Stimulated activated CD4-positive, alpha-beta T cell treated with anti-CD3 and anti-CD28 coated beads, TNF-alpha, amount 100 ng/mL, for 24 hours (primary cell): ENCODE measurements around the gene CD80.
A peak's percentile ranks its signal among the peaks of the same experiment; 100 is the strongest.

Source experiments
- DNase-seq, 3 experiments: peaks; one replicate each; pipeline ENCODE4 v3.0.0-alpha.2; 2020; ENCODE audit warnings: low read depth in 3 of 3

The CD80 gene

DNA sequence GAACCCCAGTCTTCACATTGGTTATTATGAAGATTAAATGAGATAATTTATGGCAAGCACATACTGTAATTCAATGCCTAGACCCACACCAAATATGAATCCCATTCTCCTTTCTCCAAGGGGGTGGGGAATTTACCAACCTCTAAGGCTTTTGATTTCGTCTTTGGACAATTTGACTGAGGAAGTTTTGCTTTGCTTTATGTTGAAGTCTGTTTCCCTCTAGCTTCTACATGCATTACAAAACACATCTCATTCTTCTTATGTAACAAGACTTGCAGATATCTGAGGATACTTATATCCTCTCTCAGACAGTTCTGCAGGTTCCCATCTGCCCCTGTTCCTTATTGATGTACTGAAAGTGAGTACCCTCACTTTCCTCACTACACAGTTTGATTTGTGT, 12.2 kb downstream of the CD80 start:
- no peak for DNase-seq

DNA sequence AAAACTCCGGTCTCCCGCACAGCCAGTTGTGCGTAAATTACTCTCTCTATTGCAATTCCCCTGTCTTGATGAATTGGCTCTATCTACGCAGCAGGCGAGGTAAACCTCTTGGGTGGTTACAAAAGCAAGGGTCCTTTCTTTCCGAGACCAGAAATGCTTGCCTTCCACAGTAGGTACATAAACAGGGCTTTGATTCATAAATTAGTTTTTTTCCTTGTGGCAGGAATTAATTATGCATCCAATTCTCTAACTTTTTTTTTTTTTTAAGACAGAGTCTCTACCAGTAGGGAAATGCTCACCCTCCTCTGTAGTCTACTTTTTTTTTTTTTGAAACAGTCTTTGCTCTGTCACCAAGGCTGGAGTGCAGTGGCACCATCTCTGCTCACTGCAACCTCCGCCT, 16.3 kb downstream of the CD80 start:
- no peak for DNase-seq

DNA sequence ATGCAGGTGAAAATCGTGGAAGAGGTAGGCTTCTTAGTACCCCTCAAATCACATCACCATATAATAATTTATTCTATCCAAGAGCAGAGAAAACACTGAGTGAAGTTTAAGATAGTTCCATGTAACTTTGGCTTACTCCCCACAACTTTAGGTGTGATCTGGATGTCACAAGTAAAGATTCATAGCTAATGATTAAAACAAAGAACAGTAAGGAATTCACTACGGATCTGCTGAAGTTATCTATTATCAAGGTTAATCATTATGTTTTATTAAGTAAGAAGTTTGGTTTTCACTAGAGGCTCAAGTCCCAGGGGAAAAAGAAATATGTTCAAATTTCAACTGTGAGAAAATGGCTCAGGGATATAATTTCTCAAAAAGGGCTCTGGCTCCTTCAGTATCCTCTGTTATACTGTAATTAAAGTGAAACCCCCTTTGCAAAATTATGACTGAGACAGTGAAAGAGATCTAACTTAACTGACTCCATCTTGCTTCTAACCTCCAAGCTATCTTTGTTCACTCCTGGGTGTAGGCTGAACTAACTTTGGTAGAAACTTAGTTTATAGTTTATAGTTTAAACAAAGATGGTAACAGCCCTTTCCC, 17.1 kb downstream of the CD80 start:
- DNase-seq, result no peak

DNA sequence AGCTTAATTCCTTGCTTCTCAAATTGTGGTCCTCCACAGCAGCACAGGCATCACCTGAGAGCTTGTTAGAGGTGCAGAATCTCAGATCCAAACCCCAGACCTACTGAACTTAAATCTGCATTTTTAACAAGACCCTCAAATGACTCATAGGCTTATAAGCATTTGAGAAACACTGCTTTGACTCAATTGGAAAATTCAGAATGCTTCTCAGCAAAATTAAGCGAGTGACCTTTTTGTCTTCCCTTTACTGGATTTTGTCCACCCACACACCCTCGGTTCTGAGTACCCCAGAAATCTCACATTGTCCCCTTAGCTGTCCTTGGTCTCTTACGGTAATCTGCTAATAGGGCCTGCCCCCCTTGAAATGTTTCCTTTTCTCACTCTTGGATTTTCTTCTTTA, 17.9 kb downstream of the CD80 start:
- DNase-seq, result no peak

DNA sequence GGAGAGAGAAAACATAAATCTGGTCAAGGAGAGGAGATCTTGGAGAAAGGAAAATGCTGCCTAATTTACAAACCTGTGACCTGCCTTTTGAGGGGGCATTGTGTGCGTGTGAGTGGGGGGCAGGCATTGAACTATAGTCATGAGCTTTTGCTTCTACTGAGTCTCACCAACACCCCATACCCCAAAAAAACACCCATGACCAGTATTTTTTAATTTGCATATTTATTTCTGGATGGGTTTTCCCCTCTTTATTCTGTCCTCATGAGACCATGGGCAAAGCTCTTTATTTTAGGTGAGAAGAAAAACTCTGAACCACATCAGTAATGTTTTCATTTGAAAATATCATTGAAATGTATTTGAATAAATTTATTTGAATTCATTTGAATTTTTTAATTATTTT, 20.6 kb downstream of the CD80 start:
- DNase-seq, result no peak

DNA sequence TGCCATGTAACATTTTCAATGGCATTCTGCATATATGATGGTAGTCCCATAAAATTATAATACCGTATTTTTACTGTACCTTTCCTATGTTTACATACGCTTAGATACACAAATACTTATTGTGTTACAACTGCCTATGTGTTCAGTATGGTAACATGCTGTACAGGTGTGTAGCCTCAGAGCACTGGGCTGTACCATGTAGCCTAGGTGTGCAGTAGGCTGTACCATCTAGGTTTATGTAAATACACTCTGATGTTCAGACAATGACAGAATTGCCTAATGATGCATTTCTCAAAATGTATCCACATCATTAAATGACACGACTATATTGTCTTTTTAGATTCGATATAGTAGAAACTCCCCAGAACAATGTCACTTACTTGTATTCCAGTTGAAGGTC, 22.7 kb downstream of the CD80 start:
- no peak for DNase-seq

DNA sequence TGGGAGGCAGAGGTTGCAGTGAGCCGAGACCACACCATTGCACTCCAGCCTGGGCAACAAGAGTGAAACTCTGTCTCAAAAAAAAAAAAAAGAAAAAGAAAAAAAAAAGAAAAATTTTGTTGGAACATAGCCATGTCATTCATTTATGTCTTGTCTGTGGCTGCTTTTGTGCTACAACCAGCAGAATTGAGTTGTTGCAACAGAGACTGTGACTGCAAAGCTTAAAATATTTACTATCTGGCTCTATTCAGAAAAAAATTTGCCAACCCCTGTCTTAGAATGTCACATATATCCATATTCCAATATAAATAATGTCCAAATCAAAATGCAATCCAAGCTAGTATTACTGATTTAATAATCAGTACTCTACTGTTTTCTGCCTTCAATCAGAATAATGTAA, 25.1 kb downstream of the CD80 start:
- no peak for DNase-seq

DNA sequence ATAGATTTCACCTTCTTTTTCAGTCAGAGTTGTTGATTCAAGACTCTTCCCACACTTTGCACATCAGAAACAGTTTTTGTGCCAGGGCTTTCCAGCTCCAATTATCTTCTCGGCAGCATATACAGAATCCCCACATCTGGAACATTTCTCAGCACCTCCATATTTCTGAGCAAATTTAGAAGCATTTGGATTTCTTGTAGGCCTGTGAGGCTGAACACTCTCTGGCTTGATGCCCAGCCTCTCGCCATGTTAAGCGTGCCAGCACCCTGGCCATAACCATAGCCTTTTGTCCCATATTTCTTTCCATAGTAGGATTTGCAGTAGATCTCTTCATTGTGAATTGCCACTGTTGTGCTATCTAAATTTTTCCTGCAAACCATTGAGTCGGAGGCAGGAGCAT, 28.3 kb downstream of the CD80 start:
- no peak for DNase-seq

DNA sequence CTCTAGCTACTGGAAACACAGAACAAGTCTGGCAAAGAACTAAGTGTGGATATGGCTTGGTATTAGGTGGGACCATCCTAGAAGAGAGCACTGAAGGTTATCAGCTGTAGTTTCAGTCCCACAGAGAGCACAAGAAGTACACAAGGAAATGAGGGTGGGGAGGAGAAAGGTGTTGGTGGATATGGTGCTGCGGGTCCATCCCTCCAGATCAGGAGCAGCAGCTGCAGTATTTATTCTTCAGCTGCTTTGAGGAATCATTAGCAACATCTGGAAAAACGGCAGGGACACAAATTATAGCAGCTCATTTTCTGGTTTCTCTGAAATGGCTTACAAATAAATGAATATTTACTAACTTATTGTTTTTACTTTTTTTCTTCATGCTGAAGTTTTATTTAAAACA, 29.0 kb downstream of the CD80 start:
- no peak for DNase-seq

DNA sequence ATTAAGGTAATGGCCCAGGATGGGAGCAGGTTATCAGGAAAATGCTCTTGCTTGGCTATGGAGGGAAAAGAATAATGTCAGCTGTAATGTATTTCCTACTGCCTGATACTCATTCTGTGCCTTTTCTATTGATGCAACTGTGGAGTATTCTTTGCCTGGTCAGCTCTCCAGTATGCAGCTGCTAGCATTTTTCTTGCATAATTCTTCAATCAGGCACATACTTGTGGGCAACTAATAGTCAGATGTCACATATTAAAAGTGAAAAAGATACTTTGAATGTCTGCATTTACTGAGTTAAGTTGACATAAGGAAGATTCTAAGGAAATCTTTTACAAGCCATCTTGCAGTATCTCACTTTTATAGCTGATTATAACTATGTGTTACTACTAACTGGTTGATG, 29.5 kb downstream of the CD80 start:
- no peak for DNase-seq

DNA sequence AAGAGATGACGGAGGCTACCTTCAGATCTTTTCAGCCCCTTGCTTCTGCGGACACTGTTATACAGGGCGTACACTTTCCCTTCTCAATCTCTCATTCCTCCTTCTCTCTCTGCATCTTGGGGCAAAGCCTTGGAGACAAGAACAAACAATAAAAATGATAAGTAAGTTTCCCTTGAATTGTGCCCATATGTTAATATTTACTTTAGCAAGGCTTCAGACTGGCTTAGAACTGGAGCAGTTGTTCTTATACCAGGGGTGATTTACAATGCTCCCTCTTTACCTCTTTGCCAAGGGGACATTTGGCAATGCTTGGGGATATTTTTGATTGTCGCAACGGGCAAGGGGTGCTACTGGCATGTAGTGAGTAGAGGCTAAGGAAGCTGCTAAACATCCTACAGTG, 31.7 kb downstream of the CD80 start:
- DNase-seq, result no peak

DNA sequence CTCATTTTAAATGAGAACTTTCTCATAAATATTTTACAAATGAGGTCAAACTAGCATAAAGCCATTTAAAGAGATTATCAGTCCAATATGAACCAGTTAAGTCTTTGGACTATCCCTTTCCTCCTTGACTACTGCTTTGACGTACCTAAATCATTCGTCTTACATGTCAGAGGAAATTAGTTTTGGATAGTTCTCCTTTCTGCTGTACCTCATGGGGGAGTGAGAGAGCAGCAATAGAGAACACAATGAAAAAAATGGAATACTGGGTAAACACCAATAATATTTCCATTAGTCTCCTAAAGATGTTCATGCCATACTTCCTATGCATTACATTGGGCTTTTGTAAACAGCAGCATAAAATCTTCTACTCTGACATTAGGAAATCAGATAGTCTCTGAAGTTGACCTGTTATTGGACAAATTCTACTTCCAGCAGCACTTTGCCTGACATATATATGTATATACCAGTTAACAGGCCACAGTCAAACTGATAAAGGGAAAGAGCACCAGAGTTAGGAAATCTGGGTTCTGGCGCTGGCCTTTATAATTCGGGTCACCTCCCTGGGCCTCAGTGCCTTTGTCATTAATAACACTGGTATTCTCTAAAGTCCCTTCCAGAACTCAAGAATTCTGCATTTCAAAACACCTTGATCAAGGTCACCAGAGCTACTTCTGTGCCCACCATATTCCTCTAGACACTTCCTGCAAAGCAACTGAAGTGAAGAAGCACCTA, 34.3 kb downstream of the CD80 start:
- DNase-seq, result no peak

DNA sequence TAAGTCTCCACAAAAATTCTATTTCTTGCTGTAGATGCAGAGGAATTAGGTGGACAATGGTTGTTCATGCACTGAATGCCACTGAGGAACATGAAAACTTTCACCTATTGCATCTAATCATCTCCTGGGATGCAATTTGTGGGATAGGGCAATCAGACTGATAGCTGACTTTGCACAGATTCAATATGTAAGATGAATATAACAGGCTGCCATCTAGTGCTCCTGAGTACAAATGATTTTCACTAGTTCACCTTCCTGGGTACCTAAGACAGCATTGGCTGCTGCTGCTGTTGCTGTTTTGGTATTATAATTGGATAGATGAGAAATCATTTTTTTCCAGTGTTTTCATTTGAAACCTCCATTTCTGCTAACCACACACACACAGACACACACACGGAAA, 41.4 kb downstream of the CD80 start:
- no peak for DNase-seq

DNA sequence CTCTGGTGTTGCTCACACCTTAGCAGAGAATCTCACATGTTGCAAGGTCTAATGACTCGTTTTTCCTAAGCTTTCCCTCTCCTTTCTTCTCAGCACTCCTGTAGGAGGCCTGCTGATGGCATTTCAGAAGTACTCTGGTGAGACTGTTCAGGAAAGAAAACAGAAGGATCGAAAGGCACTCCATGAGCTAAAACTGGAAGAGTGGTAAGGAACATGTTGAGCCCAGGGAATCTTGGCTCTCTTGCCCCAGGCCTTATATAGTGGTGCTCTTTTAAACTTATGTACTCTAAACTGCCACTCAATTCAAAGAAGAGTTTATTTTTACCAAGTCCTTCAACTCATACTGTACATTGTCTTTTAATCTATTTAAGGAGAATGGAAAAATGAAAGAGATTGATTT, 42.3 kb downstream of the CD80 start:
- no peak for DNase-seq

DNA sequence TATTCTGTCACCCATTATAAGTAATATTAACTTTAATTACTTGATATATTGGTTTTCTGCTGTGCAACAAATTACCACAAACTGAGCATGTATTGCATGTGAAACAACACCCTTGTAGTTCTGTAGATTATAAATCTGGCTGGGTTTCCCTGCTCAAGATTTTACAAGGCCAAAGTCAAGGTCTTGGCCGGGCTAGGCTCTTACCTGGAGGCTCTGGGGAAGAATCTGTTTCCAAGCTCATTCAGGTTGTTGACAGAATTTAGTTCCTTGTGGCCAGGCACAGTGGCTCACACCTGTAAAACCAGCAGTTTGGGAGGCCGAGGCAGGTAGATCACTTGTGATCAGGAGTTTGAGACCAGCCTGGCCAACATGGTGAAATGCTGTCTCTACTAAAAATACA, 44.8 kb downstream of the CD80 start:
- DNase-seq, result no peak

DNA sequence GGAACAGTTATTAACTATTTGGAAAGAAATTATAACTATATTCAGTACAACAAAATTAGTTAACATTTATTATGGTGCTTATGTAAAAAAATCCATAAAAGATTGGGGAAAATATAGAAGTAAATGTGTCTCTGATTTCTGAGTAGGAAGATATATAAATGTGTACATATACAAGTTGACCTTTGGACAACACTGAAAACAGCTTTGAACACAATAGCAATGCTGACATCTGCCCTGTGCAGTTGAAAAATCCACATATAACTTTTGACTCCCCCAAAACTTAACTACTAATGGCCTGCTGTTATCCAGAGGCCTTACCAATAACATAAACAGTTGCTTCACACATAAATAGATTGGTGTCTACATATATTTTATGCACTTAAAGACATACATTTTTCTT, 48.7 kb downstream of the CD80 start:
- DNase-seq, result no peak

DNA sequence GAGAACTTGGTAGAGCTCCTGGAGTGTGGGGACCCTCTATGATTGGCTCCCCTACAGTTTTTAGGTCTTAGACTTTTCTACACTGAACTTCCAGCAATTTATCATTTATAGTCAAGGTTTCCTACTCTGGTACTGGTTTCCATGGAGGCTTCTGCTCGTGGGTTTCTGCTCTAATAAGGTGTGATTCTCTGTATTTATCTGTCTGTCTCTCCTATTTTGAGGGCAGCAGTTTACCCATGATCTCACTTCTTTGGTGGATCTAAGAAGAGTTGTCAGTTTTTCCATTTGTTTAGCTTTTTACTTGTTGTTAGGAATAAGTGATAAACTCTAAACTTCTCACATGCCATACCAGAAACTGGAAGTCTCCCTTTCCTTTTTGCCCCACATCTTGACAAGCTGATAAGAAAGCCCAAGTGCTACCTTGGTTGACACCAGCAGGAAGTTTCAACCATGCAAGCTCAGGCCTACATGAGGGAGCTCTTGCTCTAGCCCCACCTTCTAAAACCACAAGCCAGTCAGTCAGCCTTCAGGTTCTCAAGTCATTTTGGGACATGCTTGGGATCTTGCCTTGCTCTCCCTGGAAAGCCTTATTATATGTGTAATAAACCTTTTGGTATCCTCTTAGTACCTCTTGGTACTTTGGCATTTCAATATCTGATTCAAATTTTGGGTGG, 51.1 kb downstream of the CD80 start:
- peak in 1 of 3 experiments; percentile 15 for DNase-seq

DNA sequence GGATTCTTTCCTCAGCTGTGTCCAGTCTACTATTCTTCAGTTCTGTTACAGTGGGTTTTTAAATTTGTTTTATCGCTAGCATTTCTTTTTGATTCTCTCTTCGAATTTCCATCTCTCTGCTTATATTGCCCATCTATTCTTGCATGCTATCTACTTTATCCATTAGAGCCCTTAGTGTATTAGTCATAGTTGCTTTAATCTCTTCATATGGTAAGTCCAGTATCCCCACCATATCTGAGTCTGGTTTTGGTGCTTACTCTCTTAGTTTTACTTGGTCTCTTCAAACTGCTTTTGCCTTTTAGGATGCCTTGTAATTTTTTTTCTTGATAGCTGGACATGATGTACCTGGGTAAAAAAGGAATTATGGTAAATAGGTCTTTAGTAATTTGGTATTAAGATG, 52.0 kb downstream of the CD80 start:
- DNase-seq, result no peak

DNA sequence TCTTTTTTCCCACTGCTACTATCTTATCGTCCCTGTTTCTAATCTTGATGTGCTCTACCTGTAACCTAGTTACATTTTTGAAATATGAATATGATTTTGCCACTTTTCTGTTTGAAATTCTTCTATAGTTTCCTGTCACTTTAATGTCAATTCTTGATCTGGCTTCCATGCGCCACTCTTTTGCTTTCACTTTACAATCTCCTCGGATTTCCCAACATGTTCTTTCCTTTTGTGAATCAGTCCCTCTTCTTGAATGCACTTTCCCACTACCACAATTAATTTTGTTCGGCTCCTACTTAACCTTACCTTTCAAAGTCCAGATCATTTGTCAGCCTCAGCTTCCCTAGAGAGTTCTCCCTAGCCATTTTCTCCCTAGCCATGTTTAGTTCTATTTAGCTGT, 52.8 kb downstream of the CD80 start:
- DNase-seq, result no peak

DNA sequence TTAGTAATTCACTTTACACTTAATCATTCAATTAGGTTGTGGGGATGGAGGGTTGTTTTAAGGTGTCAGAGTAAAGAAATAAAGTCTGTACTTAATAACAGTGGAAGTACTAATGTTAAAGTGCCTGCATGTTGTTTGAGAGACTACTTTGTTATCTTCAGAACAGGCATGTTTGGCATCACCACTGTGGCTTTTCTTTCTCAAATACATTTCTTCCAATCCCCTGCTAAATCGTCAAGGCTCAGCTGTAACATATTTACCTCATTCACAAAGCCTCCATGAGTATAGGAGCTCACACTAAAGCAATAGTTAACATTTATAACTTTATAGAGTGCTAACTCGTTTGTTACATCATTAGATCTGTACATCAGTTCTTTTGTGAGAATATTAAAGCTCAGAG, 58.5 kb downstream of the CD80 start:
- no peak for DNase-seq

DNA sequence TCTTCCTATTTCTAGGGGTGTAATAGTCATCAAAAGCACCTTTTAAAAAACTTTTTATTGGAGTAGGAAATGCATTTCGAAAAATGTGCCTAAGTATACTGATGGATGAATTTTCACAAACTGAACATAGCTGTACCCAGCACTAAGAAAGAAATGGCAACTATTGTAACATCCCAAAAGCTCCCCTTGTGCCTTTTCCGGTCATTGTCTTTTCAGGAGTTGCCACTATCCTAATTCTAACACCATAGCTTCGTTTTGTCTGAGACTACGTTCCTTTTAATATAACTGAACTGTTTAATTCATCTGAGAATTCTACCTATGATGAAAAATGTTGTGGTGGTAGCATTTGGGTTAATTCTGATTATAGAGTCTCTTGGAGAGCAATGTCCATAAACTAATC, 59.1 kb downstream of the CD80 start:
- DNase-seq, result no peak

DNA sequence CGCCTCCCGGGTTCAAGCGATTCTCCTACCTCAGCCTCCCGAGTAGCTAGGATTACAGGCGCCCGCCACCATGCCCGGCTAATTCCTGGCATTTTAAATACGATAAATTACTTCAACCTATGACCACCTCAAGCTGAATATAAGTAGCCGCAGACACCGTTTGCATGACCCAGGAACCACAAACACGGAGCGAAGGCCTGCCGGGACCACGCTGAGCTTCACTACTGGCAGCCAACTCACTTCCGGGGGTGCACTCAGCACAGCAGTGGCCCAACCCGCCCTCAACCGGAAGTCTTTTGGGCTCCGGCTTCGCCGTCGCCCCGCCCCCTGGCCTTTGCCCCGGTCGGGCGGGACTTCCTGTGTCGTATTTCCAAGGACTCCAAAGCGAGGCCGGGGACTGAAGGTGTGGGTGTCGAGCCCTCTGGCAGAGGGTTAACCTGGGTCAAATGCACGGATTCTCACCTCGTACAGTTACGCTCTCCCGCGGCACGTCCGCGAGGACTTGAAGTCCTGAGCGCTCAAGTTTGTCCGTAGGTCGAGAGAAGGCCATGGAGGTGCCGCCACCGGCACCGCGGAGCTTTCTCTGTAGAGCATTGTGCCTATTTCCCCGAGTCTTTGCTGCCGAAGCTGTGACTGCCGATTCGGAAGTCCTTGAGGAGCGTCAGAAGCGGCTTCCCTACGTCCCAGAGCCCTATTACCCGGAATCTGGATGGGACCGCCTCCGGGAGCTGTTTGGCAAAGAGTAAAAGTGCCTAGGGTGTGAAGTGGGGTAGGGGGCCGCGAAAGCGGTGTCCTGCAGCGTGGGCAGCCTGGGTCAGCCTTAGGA, 61.0 kb downstream of the CD80 start, which contains the start of gene TIMMDC1:
TIMMDC1 (plus strand) TSS at position 362 of the 826 bp plus-strand sequence; CDS start at position 549, 187 bp downstream.
- DNase-seq, result peak; percentile 97
